ENCODE results near the gene ZFAND3.
A peak's percentile ranks its signal among the peaks of the same experiment; 100 is the strongest.

Gene ZFAND3

DNA sequence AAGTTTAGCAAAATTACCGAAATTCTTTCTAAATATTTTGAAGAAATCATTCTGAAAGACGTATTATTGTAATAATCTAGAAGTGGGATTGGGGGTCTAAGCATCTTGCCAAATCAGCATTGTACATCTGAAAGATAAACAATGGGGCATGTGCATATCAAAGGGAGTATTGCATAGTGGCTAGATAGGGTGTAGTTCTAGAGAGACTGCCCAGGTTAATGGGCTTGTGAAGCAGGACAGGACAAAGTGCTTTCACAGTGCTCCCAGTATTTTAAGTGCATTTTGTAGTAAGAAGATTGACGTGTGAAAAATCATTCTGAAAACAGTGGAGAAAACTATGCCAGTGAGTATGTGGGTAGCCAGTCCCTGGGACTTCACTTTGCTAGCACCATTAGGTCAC is 236.8 kb downstream of the ZFAND3 start:
- DNase-seq: no peak

- peak; percentile 43 for DNase-seq
Observed at GRCh38 chr6:38057994-38058393, 238.5 kb downstream of the ZFAND3 start.

DNA sequence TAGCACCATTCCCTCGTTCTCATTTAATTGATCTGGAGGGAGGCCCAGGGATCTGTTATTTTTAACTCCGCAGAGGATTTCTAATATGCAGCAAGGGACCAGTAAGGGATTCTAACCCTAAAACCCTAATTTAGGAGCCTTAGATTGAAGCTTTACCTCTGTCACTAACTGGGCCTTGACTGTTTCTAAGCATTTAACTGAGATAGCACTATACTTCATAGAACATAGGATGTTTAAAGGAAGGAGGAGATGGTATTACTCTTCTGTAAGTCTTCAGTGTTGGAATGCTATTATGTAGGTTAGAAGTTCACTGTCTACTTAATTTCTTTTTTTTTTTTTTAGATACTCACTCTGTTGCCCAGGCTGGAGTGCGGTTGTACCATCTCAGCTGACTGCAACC is 242.5 kb downstream of the ZFAND3 start:
- DNase-seq: no peak

DNA sequence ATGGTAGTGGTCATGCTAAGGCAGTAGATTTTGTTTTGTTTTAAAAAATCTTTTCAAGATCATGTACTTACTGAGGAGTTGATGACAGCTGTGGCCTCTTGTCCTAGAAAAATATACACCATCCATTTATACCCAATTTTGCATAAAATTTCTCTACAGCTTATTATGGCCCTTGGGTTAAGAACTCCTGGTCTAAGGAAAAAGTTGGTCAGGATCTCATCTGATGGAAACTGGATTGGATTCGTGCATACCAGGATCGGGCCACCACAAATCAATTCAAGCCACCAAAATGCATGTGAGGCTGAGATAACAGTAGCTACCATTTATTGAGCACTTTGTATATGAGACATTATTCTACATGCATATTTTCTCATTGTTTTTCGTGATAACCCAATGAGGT is 244.4 kb downstream of the ZFAND3 start:
- no peak for DNase-seq

DNA sequence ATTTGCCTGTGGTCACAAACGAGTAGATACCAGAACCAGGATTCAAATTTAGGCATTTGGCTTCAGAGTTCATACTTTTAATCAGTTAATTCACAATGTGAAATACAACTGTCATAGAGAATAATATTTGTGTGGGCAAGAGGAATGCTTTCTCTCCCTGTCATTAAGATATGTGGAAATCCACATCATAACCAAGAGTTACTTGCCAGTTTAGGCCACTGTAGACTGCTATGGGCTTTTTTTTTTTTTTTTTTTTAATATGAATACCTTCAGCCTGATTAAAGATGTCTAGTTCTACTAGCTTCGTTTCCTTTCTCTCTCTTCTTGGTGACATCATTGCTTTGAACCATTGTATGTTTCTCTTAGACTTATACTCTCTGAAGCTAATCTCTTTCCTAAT is 244.9 kb downstream of the ZFAND3 start:
- DNase-seq: no peak

DNA sequence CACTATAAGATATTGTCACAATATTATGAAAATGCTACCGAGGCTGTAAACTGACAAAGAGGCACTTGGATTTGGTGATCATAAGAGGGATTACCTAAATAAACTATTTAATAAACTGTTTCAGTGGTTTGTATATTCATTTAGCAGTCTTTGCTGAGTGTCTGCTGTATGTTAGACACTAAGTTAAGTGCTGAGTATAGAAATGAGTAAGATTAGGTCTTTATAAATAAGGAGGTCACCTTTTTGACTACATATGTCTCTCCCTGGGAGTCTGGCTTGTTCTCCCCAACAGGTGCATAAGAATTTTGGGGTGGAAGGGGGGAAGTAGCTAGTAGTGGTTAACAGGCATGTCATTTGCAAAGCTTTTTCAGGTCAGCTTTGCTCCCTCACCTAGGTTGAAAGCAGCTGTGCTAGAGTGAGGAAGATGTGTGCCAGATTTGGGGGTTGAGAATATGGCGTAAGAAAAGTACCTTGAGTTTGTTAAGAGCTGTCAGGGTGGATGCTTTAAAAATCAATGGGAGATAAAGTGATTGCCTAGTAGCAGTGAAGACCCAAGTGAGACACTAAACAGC is 246.3 kb downstream of the ZFAND3 start:
- no peak for DNase-seq

GRCh38 chr6:38067263-38067980 is 247.9 kb downstream of the ZFAND3 start:
- no peak for DNase-seq

DNA sequence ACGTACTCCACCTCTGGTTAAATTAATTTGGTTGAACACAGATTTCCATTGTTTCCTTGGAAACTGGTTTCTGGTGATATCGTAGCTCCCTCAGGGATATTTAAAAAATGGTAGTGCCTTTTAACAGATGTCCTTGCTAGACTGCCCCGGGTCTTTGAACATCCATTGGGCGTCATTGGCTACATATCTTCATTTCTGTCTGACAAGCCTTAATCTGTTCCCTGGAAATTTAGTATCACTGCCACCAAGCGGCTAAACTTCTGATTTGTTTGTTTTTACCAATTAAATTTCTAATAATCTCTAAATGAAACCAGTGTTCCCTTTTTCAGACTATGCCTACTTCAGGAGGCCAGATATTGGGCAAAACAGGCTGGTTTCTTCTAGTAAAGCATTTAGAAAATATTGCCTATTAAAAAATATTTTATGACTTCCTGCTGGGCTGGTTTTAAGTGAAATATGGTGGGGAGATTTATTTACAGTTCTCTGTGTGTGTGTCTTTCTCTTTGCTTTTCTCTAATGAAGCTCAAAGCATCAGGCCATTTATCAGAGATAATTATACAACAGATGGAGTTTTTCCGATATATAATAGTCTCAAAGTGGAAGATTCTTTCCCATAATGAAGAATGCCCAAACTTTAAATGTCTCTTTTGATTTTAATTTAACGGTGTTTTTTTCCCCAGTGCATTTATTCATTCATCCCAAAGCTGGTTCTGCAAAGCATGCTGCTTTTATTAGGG is 249.5 kb downstream of the ZFAND3 start:
- DNase-seq: no peak

- no peak for DNase-seq
Observed at GRCh38 chr6:38077488-38078030, 258.0 kb downstream of the ZFAND3 start.

DNA sequence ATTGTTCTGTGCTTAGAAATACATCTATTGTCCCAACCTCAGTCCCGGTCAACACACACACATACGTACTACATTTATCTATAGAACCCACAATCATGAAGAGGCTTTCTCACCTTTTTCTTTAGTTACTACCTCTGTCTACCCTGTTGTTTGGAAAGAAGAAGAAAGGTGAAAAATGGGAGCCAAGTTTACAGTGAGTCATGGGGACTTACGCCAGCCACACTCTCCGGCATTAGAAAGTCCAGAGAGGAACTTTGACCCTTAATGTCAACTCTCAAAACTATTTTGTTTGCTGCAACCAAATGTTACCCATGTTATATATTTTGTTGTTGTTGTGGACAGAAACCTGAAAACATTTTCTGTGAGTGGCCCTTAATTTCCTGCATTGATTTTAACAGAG is 259.1 kb downstream of the ZFAND3 start:
- DNase-seq: no peak

- DNase-seq: no peak
Observed at GRCh38 chr6:38079107-38079506, 259.6 kb downstream of the ZFAND3 start.

GRCh38 chr6:38079537-38079936 is 260.0 kb downstream of the ZFAND3 start:
- DNase-seq: no peak

- no peak for DNase-seq
Observed at GRCh38 chr6:38080360-38080759, 260.8 kb downstream of the ZFAND3 start.

GRCh38 chr6:38080889-38081288 is 261.4 kb downstream of the ZFAND3 start:
- DNase-seq: no peak

- DNase-seq: no peak
Observed at GRCh38 chr6:38085031-38085430, 265.5 kb downstream of the ZFAND3 start.

DNA sequence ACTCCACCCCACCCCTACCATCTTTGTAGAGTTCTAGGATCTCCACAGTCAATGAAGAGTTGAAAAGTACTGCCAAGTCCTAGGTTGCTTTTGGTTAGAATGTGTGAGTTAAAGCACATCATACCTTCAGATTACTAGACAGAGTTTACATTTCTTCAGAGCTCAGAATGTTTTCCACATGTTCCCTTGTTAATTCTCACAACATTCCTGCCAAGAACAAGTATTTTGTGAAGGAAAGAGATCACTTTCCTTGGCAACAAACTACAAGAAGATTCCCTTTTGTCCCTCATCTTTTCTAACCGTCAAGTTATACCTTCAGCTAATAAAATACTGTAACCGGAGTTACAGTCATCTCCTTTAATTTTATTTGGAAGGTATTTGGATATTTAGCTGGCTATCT is 266.8 kb downstream of the ZFAND3 start:
- no peak for DNase-seq

GRCh38 chr6:38088010-38088409 is 268.5 kb downstream of the ZFAND3 start:
- DNase-seq: no peak

DNA sequence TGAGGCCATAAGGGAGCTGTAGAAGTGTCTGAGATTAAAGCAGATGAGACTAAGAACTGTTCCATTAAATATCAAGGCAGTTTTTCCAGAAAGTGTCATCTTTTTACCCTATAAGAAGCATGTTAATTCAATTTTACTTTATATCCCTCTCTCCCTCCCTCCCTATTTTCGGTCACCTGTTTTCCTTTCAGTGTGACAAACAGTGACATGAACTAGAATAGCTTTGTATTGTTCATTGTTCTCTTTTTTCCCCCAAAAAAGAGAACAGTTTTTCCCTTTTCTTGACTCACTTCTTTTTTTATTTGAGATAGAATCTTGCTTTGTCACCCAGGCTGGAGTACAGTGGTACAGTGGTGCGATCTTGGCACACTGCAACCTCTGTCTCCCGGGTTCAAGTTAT is 269.3 kb downstream of the ZFAND3 start:
- no peak for DNase-seq

GRCh38 chr6:38091613-38092012 is 272.1 kb downstream of the ZFAND3 start:
- DNase-seq: no peak

DNA sequence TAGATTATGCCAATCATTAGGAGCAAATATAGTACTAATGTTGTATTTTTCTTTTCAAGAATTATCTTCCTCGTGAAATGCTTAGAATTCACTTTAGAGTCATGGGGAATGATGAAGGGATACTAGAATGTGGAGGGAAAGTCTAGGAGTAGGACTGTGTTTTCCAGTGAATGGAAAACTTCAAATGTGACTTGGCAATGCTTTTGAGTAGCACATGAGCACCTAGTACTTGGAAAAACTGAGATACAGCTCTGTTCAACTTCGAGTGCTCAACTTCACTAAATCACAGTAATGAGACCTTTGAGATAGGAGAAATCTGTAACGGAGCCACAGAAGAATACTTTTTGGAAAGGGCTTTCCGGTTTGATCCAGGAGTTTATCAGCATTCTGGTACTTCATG is 272.9 kb downstream of the ZFAND3 start:
- DNase-seq: no peak

DNA sequence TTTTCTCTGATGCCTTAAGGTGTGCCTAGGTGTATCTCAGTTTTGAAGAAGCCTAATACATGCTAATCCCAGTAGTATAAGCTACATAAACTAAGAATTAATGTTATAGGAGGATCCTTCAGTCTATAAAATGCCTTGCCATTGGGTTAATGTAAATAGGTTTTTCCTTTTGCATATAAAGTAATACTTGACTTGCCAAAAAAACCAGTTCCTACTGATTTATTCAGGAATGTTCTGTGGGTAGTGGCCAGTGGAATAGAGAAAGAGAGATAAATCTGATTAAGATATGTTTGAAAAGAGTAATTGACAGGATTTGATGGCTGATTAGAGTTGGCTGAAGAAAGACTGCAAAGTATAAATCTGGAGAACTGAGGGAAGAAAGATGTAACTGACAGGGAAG is 273.4 kb downstream of the ZFAND3 start:
- DNase-seq: no peak

GRCh38 chr6:38095054-38095453 is 275.5 kb downstream of the ZFAND3 start:
- DNase-seq: no peak

GRCh38 chr6:38099221-38099620 is 279.7 kb downstream of the ZFAND3 start:
- no peak for DNase-seq

DNA sequence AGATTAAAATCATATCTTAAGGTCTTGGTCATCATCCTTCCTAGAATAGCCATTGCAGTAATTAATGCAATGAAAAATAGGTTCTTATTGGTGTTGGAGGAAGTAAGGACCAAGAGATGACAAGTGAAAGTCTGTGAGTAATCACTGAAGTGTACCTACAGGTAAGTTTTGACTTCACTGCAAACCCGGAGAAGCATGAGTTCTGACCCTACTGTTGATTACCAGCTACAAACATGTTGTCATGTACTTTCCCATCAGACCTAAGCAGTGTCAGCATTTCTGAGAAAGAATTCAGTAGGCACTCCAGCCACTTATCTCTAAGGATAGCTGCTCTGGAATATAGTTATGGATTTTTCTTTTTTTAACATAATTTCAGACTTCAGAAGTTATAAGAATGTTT is 280.9 kb downstream of the ZFAND3 start:
- DNase-seq: no peak
